H1 (cell line): Measurements from ENCODE around the gene NRXN2. TPM values are rescaled to one million over a fixed set of nuclear protein-coding genes. Genes with fewer than 3 reads are reported as not detected.
A peak's percentile ranks its signal among the peaks of the same experiment; 100 is the strongest.

Source experiments
- ASH2L ChIP-seq: fragments of 200-600, 300-600 bp; sonication (generic); IDR thresholded peaks from one replicate; pipeline ENCODE4 v1.7.1; 2017; ENCODE audit warnings: low read length
- KDM4A ChIP-seq: IDR thresholded peaks from one replicate; pipeline ENCODE4 v1.7.1; 2012; ENCODE audit warnings: low read depth, mild to moderate bottlenecking, moderate library complexity, low read length, inconsistent platforms; ENCODE audit not compliant: severe bottlenecking
- polyA plus RNA-seq, 7 experiments: library from polyadenylated mRNA; depleted of rRNA in 3 of 7; stranded (reverse) in 5 of 7; unstranded in 2 of 7; fragments of >200 nt in 5 of 7; fragments of 200-250 nt in 2 of 7; gene quantifications; 1 replicate in 5 of 7; 2 replicates in 1 of 7; 4 replicates in 1 of 7; pipeline versions ENCODE4 v1.2.1 to v1.2.3, GENCODE V29; 2011 to 2013; ENCODE audit warnings: missing spikeins in 2 of 7, mixed read lengths in 2 of 7
- total RNA-seq: library from RNA; stranded (reverse); fragmentation: NEBNext Ultra II Directional; extraction: Animal tissue kit (Norgen Biotek cat#: 25700); gene quantifications from 2 replicates; pipeline ENCODE4 v1.2.1, GENCODE V29; 2021

NRXN2 gene
- total and polyA plus RNA-seq, 2 of the 8 experiments (the other 6 are each of a cell fraction or from before 2014, with no cell fraction given) = 1.3 to 11.5 TPM

DNA sequence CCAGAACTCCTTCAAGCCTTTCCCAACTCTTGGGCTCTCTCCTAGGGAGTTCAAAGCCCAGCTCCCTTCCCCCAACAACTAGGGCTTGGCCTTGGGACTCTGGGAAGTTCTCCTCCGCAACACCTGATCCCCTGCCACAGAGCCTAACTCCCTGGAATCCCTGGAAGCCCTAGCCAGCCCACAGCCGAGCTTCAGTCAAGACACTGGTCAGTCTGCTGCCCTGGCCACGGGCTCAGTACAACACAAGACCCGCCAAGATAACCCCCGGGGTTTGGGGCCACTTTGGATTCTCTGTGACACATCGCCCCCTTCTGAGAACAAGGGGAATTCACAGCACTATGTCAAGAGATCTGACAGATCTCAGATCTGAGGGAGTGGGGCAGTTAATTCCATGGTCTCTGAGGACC is 73.7 kb downstream of the NRXN2 start (continued):
- TF ChIP-seq KDM4A (peak; percentile 32), ASH2L (peak; percentile 40)
